ENCODE data around the gene F10.

GRCh38 chr13:113084943-113085540 lies 37.6 kb upstream of the F10 start:
- TF ChIP-seq CTCF (IDR thresholded peaks at IDR 0.05; ENCODE audit: poor library complexity, severe bottlenecking) (no peak), MXI1 (conservative IDR thresholded peaks at IDR 0.05; ENCODE audit: poor library complexity, severe bottlenecking) (no peak), TAF1 (IDR thresholded peaks at IDR 0.05; ENCODE audit: low read depth) (no peak), EP300 (conservative IDR thresholded peaks at IDR 0.05; ENCODE audit: poor library complexity, severe bottlenecking) (no peak), POLR2AphosphoS5 (IDR thresholded peaks at IDR 0.05) (no peak)

Data from neural cell (in vitro differentiated cells).